AG08395 (cell line): Measurements from ENCODE around the gene MRGPRF.

Source experiments
- DNase-seq: peaks from one replicate; pipeline ENCODE4 v3.0.0; 2012; ENCODE audit warnings: mixed read lengths, low spot score

Gene MRGPRF

DNA sequence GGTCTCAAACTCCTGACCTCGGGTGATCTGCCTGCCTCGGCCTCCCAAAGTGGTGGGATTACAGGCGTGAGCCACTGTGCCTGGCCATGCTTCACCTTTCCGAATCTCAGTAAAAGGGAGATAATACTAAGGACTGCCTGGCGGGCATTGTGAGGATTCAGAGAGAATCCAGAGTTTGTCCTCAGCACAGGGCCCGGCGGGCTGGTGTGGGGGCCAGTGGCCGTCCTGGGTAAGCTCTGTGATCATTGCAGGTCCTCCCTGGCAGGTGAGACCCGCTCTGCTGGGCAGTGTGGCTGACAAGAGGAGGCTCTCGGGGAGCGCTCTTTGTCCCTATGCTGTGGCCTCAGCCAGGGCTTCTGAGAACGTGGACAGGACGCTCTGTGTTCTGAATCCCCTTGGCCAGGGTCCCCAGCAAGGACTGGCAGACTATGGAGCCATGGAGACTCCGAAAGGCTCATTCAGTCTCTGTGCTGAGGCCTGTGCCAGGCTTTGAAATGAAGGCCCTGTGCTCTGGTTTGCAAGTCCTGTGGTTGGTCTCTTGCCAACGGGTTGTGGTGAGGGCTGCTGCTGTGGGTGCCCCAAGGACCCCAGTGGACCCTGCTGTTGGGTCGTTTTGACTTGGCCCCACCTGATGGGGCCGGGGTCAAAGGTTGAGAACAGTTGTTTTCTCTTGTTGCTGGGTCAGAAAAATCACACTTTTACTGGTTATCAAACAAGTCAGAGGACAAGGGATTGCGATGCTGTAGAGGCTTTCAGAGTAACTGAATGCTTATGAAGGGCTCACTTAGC lies 37.7 kb upstream of the MRGPRF start:
- DNase-seq = no peak

GRCh38 chr11:69049490-69049867 lies 36.4 kb upstream of the MRGPRF start:
- DNase-seq = no peak

GRCh38 chr11:69048694-69049489 lies 35.8 kb upstream of the MRGPRF start, which contains the start of gene TPCN2:
TPCN2 (plus strand) TSS chr11:69048932; CDS start chr11:69048998, 66 bp downstream.
- DNase-seq = peak; percentile 99

GRCh38 chr11:69048031-69048693 lies 35.1 kb upstream of the MRGPRF start:
- DNase-seq = no peak

- peak; percentile 85 for DNase-seq
Observed at GRCh38 chr11:69044111-69045013, 31.3 kb upstream of the MRGPRF start.

- no peak for DNase-seq
Observed at GRCh38 chr11:69041516-69041915, 28.5 kb upstream of the MRGPRF start.

- DNase-seq = peak; percentile 51
Observed at GRCh38 chr11:69040581-69041260, 27.7 kb upstream of the MRGPRF start.

DNA sequence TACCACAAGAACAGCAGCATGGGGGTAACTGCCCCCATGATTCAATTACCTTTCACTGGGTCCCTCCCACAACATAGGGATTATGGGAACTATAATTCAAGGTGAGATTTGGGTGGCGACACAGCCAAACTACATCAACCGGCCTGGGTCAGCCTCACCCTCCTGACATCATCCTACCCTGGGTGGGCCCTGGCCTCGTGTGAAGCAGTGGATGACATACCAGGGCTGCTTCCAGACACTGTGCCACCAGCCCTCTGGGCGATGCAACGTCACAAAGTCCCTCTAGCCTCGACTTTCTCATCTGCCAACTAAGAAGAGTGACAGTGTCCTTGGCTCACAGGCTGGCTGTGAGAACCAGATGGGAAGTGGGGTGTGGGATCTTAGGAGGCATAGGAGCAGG lies 27.0 kb upstream of the MRGPRF start:
- no peak for DNase-seq

DNA sequence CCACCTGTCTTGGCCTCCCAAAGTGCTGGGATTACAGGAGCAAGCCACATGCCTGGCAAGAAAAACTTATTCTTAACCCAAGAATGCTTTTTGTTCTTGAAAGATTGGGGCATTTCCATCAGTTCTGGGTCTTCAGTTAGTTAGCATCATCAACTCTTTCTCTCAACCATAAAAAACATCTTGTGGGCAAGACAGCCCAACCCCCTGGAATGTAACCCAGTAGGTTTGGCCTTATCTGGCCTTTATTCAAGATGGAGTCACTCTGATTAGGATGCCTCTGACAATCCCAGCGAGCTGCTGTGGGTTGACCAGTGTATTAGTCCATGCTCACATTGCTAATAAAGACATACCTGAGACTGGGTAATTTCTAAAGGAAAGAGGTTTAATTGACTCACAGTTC lies 26.5 kb upstream of the MRGPRF start:
- no peak for DNase-seq

DNA sequence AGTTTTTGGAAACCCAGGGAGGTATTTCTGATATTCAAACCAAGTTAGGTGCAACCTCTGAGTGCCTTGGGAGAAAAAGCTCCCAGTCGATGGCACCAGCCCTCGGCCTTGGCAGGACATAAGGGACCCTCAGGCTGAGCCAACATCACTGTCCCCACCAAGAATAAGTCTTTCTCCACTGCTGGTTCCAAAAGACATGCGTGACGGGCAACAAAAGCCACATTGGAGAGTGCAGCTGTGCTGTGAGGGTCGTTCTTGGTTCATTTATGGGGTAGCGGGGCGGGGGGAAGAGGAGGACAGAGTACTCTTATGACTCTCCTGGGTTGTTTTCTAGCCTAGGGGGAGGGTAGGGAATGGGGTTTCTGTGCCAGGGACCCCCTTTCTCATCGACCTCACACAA lies 24.5 kb upstream of the MRGPRF start:
- DNase-seq = no peak

GRCh38 chr11:69037074-69037473 lies 24.0 kb upstream of the MRGPRF start:
- no peak for DNase-seq

GRCh38 chr11:69035946-69036340 lies 22.9 kb upstream of the MRGPRF start:
- DNase-seq = no peak

DNA sequence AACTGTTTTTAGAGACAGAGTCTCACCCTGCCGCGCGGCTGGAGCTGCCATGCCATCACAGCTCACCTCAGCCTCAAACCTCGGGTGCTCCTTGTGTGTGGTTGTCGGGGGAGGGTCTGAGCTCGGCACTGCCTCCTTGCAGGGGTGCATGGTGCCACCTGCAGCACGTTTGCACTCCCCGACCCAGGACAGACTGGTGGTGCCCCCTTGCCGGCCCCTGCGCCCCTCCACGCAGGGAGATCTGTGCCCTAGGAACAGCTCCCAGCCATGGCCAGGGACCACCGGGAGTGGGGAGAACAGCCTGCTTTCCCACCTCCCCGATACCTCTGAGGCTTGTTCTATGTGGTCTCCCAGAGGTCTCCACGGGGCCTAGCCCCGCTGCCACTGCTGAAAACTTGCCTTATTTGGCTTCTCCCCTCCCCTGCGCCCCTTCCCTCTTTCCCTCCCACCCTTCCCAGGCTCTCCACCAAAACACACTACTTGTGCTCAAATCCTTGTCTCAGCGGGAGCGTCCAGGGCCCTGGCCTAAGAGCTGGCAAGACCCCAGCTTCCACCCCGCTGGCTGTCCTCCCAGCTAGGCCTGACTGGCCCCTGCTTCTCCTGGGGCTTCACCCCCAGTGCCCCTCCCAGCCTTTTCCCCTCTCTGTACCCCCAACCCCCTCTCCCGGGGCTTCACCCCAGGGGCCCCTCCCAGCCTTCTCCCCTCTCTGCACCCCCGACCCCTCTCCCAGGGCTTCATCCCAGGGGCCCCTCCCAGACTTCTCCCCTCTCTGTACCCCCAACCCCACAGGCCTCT lies 22.3 kb upstream of the MRGPRF start:
- no peak for DNase-seq

DNA sequence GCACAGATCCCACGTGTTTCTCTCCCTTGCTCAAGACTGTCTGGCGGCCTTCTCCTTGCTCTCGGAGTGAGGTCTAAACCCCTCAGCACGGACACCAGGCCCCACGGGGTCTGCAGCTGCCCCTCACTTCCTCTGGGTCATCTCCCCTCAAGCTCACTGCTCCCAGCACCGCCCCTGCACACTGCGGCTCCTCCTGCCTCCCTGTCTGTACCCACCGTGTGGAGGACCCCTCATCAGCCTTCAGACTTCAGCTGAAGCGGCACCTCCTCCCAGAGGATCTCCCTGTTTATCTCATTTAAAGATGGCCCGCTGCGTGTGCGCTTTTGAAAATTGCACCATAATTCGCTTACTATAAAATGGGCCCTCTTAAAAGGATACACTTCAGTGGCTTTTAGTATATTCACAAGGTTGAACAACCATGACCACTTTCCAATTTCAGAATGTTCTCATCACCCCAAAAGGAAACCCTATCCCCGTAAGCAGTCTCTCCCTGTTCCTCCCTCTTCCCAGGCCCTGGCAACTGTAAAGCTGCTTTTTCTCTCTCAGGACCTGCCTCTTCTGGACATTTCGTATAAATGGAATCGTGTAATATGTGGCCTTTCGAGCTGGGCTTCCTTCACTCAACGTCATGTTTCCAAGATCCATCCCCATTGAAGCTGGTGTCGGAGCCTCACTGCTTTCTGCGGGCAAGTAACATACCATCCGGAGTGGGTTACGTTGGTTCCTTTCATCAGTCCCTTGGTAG lies 21.2 kb upstream of the MRGPRF start:
- no peak for DNase-seq

- DNase-seq = no peak
Observed at GRCh38 chr11:69033431-69033830, 20.4 kb upstream of the MRGPRF start.

DNA sequence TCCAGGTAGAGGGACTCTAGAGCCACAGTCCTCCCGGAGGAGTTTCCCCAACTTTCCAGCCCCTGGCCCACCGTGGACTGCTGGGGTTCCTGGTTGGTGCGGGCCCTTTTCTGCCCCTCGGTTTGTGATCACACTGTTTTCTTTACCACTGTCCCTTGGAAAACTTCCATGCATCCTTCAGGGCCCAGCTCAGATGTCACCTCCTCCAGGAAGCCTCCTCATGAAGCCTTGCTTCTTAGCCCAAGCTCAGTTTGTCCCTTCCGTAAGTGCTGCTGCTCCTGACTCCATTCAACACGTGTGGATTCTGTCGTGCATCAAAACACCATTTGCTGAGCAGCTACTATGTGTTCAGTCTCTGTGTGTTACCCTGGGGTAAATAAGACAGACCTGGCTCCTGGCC lies 19.8 kb upstream of the MRGPRF start:
- no peak for DNase-seq

- no peak for DNase-seq
Observed at GRCh38 chr11:69030301-69030700, 17.3 kb upstream of the MRGPRF start.

GRCh38 chr11:69027704-69028372 lies 14.8 kb upstream of the MRGPRF start:
- no peak for DNase-seq

- no peak for DNase-seq
Observed at GRCh38 chr11:69024509-69024908, 11.5 kb upstream of the MRGPRF start.
